ENCODE results near the gene DUSP14.
A peak's percentile ranks its signal among the peaks of the same experiment; 100 is the strongest.
"Not testable (repeated sequence)": the region's sequence is repeated elsewhere in the genome, so short reads cannot be mapped to it uniquely, and the experiment has no call there.

The DUSP14 gene

GRCh38 chr17:37483311-37484039, 6.2 kb upstream of the DUSP14 start:
- DNase-seq (ENCODE audit: low spot score) (no peak), FAIRE-seq (no peak)

- FAIRE-seq = no peak
- no peak for DNase-seq (ENCODE audit: low spot score)
These were observed 3.6 kb upstream of the DUSP14 start for GRCh38 chr17:37485938-37486570.

- no peak for FAIRE-seq
- DNase-seq (ENCODE audit: low spot score) = peak; percentile 71
These were observed 1.6 kb upstream of the DUSP14 start for GRCh38 chr17:37488009-37488604.

DNA sequence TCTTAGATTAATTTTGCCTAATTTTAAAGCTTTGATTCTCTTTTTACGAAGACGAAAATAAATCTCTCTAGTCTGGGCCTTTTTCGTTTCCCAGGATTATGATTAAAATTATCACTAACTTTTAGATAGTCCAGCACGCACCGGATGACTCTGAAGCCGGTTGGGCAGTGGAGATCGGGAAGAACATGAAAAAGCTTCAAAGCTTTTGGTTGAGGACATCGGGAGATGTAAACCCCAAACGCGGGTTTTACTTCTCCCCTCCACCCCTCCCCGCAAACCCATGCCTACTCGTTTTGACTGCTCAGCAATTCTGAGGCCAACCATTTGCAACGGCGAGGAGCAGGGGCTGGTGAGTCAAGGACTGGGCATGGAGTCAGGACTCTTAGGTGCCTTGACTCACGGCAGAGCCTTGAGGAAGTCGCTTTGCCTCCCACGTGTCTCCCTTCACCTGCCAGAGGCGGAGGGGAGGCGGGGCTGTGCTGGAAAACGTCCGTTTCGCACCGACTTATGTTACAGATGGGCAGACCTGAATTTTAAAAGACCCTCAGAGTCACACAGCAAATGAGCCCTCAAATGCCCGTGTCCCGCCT, 989 bp upstream of the DUSP14 start:
- no peak for FAIRE-seq
- DNase-seq (ENCODE audit: low spot score) = peak; percentile 86

DNA sequence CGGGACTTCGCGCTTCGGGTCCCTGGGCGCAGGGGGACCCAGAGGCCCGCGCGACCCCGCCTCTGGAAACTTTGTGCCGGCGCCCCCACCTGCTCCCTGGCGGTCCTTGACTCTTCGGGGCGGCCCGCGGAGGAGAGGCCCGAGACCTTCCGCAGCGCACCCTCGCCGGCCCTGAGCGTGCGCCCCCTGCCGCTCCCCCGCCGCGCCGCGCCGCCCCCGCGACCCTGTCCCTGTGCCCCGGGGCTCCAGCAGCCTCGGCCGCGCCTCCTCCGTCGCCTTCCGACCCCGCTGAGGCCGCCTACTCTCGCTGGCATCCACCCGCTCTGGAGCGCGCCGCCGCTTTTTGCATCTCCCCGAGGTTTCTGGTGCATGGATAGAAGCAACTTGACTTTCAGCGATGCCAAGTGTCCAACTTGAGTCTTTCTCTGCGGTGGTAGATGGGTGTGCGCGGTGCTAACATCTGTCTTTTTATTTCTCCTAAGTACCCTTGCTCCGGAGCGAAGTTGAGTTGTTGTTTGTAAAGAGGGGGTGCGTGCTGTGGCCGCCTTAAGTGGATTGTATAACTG, 414 bp downstream of the DUSP14 start:
- peak; percentile 49 for DNase-seq (ENCODE audit: low spot score)
- FAIRE-seq = no peak

- FAIRE-seq (no peak), DNase-seq (ENCODE audit: low spot score) (peak; percentile 86)
These were observed 1.2 kb downstream of the DUSP14 start for GRCh38 chr17:37490638-37491614.

- no peak for DNase-seq (ENCODE audit: low spot score)
- no peak for FAIRE-seq
These were observed 2.5 kb downstream of the DUSP14 start for GRCh38 chr17:37492167-37492566.

DNA sequence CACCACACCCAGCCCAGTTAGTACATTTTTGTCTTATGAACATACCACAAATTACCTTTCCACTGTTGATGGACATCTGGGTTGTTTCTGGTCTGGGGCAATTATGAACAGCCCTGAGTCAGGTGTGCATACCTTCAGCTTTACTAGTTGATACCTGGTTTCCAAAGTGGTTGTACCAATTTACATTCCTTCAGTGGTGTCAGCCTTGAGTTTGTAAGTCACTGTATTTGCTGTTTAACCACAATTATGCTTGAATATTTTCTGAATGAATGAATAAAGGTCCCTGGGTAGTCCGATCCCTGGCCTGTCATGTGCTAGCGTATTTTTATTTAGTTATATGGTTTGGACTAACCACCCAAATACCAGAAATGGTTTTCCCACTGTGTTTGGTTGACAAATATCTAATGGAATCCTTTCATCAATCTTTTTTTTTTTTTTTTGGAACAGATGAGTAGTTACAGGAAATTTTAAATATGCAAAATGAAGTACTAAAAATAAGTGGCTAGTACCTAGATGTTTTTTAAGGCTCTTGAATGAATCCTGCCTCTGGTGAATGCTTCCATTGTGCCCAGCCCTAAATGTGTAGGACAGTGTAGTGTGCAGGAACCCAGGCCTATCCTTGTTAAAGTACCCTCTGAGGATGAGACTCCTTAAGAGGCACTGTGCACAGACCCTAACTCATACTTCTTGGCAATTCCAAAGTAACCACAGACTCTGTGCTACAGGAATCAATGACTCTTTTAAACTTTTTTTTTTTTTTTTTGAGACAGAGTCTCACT, 3.7 kb downstream of the DUSP14 start:
- FAIRE-seq (no peak), DNase-seq (ENCODE audit: low spot score) (peak; percentile 33)

DNA sequence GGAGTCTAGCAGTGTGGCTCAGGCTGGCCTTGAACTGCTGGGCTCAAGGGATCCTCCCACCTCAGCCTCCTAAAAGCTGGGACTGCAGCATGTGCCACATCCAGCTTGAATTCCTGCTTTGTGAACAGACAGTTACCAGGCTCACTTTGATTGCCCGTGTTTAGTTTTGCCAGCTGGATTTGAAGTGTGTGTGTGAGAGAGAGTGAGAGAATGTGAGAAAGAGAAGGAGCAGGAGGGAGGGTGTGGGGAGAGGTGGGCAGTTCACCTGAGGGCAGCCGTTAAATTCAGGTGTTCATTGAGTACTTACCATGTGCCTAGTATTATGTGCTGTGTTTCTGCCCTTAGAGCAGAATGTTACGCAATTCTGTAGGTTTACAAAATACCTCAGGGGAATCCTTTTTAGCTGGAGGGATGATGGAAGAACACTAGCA, 4.7 kb downstream of the DUSP14 start:
- DNase-seq (ENCODE audit: low spot score) (no peak), FAIRE-seq (no peak)

DNA sequence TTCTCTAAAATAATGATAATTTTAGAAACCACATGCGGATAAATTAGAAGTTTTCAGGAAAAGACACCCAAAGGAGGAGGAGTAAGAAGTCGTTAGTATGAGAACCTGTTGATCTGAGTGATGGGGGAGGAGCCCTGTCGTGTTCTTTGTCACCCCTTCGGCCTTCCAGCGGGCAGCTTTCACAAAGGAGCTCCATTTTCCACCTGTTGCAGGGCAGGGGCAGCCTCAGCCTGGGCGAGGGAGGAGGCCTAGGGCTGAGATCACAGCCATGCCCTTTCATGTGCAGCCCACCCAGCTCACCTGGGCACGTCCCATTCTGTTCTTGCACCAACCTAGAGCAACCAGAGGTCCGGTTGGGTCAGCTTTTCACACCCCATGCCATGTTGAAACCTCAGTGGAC, 5.3 kb downstream of the DUSP14 start:
- FAIRE-seq (no peak), DNase-seq (ENCODE audit: low spot score) (no peak)

DNA sequence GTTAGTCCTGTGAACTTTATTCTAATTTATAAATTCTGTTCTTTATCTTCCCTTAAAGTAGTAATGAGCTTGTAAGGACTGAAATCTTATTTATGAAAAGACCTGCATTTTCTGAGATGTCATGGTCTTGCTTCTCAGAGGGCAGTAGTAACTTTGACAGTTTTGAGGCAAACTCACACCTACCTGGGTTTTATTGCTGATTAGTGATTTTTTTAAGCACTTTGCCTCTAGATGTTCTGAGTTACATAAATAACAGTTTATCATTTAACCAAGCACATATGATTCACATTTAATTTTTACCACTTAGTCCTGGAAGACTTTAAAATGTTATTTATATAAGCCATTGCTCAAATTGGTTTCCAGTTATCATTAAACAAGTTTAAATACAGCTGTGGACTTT, 10.7 kb downstream of the DUSP14 start:
- FAIRE-seq = no peak
- DNase-seq (ENCODE audit: low spot score) = no peak

GRCh38 chr17:37502009-37502936, 12.6 kb downstream of the DUSP14 start:
- DNase-seq (ENCODE audit: low spot score) (no peak), FAIRE-seq (no peak)

DNA sequence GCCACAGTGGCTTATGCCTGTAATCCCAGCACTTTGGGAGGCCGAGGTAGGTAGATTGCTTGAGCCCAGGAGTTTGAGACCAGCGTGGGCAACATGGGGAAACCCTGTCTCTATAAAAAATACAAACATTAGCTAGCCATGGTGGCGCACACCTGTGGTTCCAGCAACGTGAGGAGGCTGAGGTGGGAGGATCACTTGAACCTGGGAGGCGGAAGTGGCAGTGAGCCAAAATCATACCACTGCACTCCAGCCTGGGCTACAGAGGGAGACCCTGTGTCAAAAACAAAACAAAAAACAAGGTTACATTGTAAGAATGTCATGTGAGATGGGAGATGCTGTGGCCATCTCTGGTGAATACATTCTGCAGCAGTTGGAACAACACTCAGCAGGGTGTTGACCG, 13.5 kb downstream of the DUSP14 start:
- no peak for FAIRE-seq

GRCh38 chr17:37505333-37505732, 15.6 kb downstream of the DUSP14 start:
- FAIRE-seq = no peak

More for the DNA sequence above, 13.5 kb downstream of the DUSP14 start:
- no peak for DNase-seq (ENCODE audit: low spot score)

GRCh38 chr17:37506678-37507077, 17.0 kb downstream of the DUSP14 start:
- peak; percentile 45 for DNase-seq (ENCODE audit: low spot score)
- no peak for FAIRE-seq

More at GRCh38 chr17:37505333-37505732, 15.6 kb downstream of the DUSP14 start:
- DNase-seq (ENCODE audit: low spot score) = no peak

DNA sequence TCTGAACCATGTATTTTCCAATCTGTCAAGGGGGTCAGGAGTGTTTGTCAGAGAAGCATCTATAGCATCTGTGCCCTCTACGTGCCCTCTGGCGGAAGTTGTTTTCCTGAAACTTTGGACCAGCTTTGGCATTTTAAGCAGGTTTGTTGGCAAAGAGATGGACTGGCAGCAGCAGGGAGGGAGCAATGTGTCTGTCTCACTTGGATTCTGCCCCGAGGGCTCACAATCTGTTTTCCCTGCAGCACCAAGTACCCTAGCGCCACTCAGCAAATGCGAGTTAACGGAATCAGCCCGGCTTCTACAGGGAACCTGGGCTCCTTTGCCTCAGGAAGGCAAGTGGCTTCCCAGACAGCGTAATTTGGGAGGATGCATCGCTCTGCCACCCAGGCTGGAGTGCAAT, 17.4 kb downstream of the DUSP14 start:
- no peak for DNase-seq (ENCODE audit: low spot score)
- FAIRE-seq = no peak

GRCh38 chr17:37510056-37510455, 20.4 kb downstream of the DUSP14 start:
- DNase-seq (ENCODE audit: low spot score) (no peak), FAIRE-seq (no peak)

DNA sequence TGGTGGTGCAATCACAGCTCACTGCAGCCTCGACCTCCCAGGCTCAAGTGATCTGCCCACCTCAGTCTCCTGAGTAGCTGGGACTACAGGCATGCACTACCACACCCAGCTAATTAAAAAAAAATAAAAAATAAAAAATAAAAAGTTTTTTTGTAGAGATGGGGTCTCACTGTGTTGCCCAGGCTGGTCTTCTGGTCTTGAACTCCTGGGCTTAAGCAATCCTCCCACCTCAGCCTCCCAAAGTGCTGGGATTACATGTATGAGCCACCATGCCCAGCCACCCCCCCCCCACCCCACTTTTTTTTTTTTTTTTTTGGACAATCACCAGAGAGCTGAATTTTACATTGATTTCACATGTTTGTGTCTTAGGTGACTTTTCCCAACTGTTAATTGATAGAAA, 22.0 kb downstream of the DUSP14 start:
- not testable (repeated sequence) for DNase-seq (ENCODE audit: low spot score); FAIRE-seq
